Right cardiac atrium (tissue), 5 donors: Measurements from ENCODE around the gene WASHC3. TPM values are rescaled to one million over a fixed set of nuclear protein-coding genes. Genes with fewer than 3 reads are reported as not detected.
"Not testable (repeated sequence)": the region's sequence is repeated elsewhere in the genome, so short reads cannot be mapped to it uniquely, and the experiment has no call there.

Source experiments
- ATAC-seq, 2 donors: fragments of 200-7000 bp; cut with Tn5 transposase; one replicate each; pipeline versions ENCODE4 v1.8.0 to v1.9.1; 2020; ENCODE audit warnings: moderate library complexity in 2 of 2, mild to moderate bottlenecking in 1 of 2
- DNase-seq, 3 donors: peaks; one replicate each; pipeline ENCODE4 v3.0.0-alpha.2; 2020
- H3K27ac ChIP-seq: one replicate; pipeline ENCODE4 v1.5.1; 2013; ENCODE audit warnings: mild to moderate bottlenecking, low read length, control low read depth, moderate library complexity
- H3K27me3 ChIP-seq: one replicate; pipeline ENCODE4 v1.6.1; 2013; ENCODE audit not compliant: control insufficient read depth, insufficient read depth
- H3K4me1 ChIP-seq: one replicate; pipeline ENCODE4 v1.6.1; 2013; ENCODE audit warnings: low read length; ENCODE audit not compliant: control insufficient read depth, insufficient read depth
- H3K4me3 ChIP-seq: one replicate; pipeline ENCODE4 v1.5.1; 2013; ENCODE audit warnings: low read length, control low read depth
- H3K9me3 ChIP-seq: one replicate; pipeline ENCODE4 v1.6.1; 2013; ENCODE audit warnings: low read length; ENCODE audit not compliant: control insufficient read depth
- WGBS: extraction: QIAGEN DNeasy Blood & Tissue Kit; methylation state at CpG from one replicate; pipeline ENCODE4 v1.1.7; 2013; 5-methylcytosine and 5-hydroxymethylcytosine counted together
- intact Hi-C, 4 donors: fragments of 100-400 bp; cut with DNase I; formaldehyde crosslinking; loops; one replicate each; pipeline versions ENCODE4 v1.11.0 to v1.14.0; 2022 to 2023
- long read RNA-seq, 4 donors: library from polyadenylated mRNA; unstranded; transcript quantifications; one replicate each; pipeline ENCODE4 v2.0.0, GENCODE V29; 2020 to 2021
- polyA plus RNA-seq: library from polyadenylated mRNA; stranded (reverse); fragments of 200-250 nt; gene quantifications from one replicate; pipeline ENCODE4 v1.2.3, GENCODE V29; 2013
- total RNA-seq, 4 donors: library from RNA; stranded (reverse); fragmentation: NEBNext Ultra II Directional; extraction: Animal tissue kit (Norgen Biotek cat#: 25700); gene quantifications; one replicate each; pipeline ENCODE4 v1.2.1, GENCODE V29; 2021
- donor health status: healthy with polysubstance abuse.
- donor health status: DM: no; HTN: yes; CAD: no.
- donor health status: DM: no; HTN: no; CAD: no.
- donor health status: DM: no; HTN: yes; CAD: no; lungs with severe emphysema.
- donor health status: DM: yes; HTN: yes; CAD: no.

Gene WASHC3, protein sequence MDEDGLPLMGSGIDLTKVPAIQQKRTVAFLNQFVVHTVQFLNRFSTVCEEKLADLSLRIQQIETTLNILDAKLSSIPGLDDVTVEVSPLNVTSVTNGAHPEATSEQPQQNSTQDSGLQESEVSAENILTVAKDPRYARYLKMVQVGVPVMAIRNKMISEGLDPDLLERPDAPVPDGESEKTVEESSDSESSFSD
- total RNA-seq (10 to 100 TPM; 35.3 to 43.7 (median 36.7) TPM), polyA plus RNA-seq (57.7 TPM)
- long read RNA-seq, donor 1, transcript WASHC3-201 (7 exons, 916 nt): major isoform, 15 of 22 reads
- long read RNA-seq, donor 1, partial matches to known transcripts: 0 of 22 reads
- long read RNA-seq, donor 1, other reads (novel, unspliced or antisense): 3 of 22 reads
- long read RNA-seq, donor 2, transcript WASHC3-201 (7 exons, 916 nt): major isoform, 13 of 17 reads
- long read RNA-seq, donor 2, partial matches to known transcripts: 0 of 17 reads
- long read RNA-seq, donor 2, other reads (novel, unspliced or antisense): 3 of 17 reads
- long read RNA-seq, donor 3, transcript WASHC3-213 (7 exons, 865 nt): minor isoform, 5 of 25 reads
- long read RNA-seq, donor 3, transcript WASHC3-201 (7 exons, 916 nt): major isoform, 16 of 25 reads
- long read RNA-seq, donor 3, partial matches to known transcripts: 1 of 25 reads
- long read RNA-seq, donor 3, other reads (novel, unspliced or antisense): 3 of 25 reads
- long read RNA-seq, donor 4, transcript WASHC3-201 (7 exons, 916 nt): major isoform, 6 of 10 reads
- long read RNA-seq, donor 4, partial matches to known transcripts: 0 of 10 reads
- long read RNA-seq, donor 4, other reads (novel, unspliced or antisense): 4 of 10 reads

DNA sequence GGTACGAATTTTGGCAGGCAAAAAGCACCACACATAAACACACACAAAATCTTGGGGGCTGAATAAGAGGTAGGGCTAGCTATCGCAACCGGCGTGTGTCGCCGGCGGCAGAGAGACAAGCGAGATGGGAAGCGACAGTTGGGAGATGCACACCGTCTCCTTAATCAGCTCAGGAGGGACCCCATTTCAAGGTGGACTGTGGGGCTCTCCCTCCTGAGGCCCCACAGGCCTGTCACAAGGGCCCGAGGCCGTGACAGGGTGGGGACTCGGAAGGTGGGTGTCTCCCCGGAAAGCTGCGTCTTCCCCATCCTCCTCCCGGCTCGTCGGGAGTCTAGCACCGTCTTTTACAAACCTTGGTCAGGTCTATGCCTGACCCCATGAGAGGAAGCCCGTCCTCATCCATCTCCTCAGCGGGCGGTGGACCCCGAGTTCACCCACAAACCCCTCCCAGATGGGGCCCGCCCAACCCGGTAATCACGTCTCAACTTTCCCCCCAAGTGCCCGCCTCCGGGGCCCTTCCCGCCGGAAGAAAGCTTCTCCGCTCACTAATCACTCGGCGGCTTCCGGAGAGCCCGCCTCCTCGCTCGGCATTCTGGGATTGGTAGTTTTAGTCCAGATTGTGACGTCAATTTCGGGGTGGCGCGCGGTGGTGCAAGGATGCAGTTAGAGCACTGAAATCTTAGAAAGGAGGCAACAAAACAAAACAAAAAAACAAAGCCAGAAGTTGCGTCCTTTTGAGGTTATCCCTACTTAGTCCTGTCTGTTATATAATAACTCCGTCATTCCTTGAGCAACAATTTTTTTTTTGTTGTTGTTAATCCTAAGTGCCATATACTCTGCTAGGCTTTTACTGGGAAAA, at the start of gene WASHC3:
TSS of gene WASHC3 (minus strand) at position 432 of the 859 bp plus-strand sequence. CDS start at position 403, 29 bp downstream.
- Histone ChIP-seq H3K9me3 (no peaks in the 10 kb centered on the region), H3K27ac (peak within 1 kb of the TSS; percentile 82), H3K4me1 (no peaks in the 10 kb centered on the region), H3K27me3 (no peaks in the 10 kb centered on the region), H3K4me3 (peak within 1 kb of the TSS; percentile 96)
- intact Hi-C loops: no loop called here
- ATAC-seq: peak; percentile 100
- 2% methylated on average over 44 of the region's 44 CpGs for WGBS
- DNase-seq: peak; percentile 97 to 98 (median 97)

DNA sequence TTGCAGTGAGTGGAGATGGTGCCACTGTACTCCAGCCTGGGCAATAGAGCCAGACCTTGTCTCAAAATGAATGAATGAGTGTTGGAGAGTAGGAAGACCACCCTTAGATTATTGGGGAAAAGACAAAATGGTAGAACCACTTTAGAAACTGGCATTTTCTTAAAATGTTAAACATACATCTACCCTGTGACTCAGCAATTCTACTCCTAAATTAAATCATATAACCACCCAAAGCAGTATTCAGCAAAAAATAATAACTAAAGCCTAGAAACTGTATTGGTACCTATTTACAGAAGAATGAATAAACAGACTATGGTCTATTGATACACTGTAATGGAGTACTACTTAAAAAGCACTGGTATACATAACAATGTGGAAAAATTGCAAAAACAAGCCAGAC, 49.0 kb upstream of the WASHC3 start:
- Histone ChIP-seq H3K4me3 (no peak overlapping the region), H3K27ac (no peak overlapping the region), H3K4me1 (no peaks in the 10 kb centered on the region), H3K27me3 (no peaks in the 10 kb centered on the region), H3K9me3 (no peaks in the 10 kb centered on the region)
- ATAC-seq: no peak
- DNase-seq: no peak
- intact Hi-C loops: no loop called here

DNA sequence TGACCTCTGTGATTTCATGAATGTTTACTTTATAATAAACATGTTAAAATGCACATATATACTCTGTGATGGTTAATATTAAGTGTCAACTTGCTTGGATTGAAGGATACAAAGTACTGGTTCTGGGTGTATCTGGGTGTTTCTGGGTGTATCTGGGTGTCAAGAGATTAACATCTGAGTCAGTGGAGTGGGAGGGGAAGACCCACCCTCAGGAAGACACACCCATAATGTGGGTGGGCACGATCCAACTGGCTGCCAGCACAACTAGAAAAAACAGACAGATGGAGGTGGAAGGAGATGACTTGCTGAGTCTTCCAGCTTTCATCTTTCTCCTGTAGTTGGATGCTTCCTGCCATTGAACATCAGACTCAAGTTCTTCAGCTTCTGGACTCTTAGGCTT, 46.2 kb upstream of the WASHC3 start:
- Histone ChIP-seq H3K27ac (no peak overlapping the region), H3K4me1 (no peaks in the 10 kb centered on the region), H3K27me3 (no peaks in the 10 kb centered on the region), H3K9me3 (no peaks in the 10 kb centered on the region), H3K4me3 (no peak overlapping the region)
- ATAC-seq (no peak), DNase-seq (no peak)
- 72% methylated on average over 1 of the region's 1 CpG for WGBS
- intact Hi-C loops: no loop called here

DNA sequence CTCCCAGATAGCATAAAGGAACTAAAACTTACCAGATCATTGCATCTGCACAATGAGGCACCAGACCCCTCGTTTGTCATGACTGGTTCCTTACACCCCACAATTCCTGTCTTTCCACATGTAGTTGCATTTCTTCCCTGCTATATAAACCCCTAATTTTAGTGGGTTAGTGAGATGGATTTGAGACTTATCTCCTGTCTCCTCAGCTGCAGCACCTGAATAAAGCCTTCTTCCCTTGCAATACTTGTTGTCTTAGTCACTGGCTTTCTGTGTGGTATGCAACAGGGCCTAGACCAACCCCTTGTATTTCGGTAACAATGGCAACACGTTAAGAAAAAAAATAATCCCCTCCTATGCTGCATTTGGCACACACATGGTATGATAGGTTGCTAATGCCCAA, 45.1 kb upstream of the WASHC3 start:
- Histone ChIP-seq H3K27me3 (no peaks in the 10 kb centered on the region), H3K4me1 (no peaks in the 10 kb centered on the region), H3K9me3 (no peaks in the 10 kb centered on the region), H3K4me3 (no peak overlapping the region), H3K27ac (no peak overlapping the region)
- DNase-seq (no peak), ATAC-seq (no peak)
- 96% methylated on average over 3 of the region's 3 CpGs for WGBS
- intact Hi-C loops: no loop called here

DNA sequence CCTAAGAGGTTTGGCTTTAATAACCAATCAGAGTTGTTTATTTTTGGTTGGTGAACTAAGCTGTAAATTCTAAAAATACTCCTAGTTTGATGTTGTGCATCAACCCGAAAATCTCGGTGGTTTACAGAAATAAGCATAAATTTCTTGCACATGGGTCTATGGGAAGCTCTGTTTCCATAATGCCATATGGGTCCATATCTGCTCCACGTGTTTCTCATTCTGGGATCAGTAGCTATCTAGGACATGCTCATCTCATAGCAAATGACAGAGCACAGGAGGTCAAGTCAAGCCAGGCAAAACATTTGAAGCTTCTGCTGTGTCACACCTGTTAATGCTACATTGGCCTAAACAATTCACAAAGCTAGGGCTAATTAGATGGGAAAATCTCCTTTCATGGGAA, 35.1 kb upstream of the WASHC3 start:
- ATAC-seq (no peak), DNase-seq (no peak)
- no peak overlapping the region for H3K4me3 ChIP-seq
- intact Hi-C loops: no loop called here
- no peaks in the 10 kb centered on the region for H3K4me1 ChIP-seq
- H3K9me3 ChIP-seq: no peaks in the 10 kb centered on the region
- H3K27me3 ChIP-seq: no peaks in the 10 kb centered on the region
- no peak overlapping the region for H3K27ac ChIP-seq
- 88% methylated on average over 3 of the region's 3 CpGs for WGBS

DNA sequence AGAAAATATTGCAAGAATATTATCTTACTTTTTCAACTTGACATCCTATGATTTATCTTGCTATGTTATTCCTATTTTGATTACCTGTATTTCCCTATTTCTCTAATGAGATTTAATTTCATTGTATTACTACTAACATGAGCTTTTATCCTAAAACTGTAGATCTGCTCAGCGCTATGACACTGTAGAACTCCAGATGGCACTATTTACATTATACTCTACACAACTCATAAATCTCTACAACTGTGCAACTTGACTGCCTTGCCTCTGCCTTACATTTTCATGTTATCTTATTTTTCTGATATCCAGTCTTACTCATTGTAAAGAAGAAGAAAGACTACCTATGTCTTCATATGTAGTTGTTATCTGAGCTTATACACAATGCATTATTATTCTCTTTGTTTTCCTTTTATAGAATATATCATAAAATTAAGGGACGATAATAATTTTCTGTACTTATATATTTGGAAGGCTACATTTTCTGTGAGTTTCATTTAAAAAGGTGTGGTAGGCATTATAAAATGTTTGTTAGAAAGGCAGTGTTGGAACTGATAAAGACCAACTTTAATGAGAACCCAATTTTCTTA, 34.0 kb upstream of the WASHC3 start:
- 81% methylated on average over 2 of the region's 2 CpGs for WGBS

DNA sequence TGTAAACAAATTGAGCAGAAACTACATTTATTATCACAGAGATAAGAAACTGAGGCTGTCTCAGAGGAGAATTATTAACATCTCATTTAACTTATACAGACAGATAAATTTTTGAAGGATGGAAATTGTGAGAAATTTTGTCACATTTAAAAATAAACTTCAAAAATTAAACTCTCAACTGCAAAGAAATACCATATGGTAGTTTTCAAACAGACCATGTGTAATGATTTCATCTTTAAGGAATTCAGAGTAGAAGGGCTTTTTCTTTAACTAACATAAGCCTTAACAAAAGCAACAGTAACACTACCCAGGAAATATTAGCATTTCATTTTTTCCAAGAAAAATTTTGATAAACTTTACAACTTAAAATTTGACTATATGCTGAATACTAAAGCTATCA, 31.5 kb upstream of the WASHC3 start:
- H3K27ac ChIP-seq: no peak overlapping the region

More for the DNA sequence above, 34.0 kb upstream of the WASHC3 start:
- Histone ChIP-seq H3K4me1 (no peaks in the 10 kb centered on the region), H3K9me3 (no peaks in the 10 kb centered on the region), H3K4me3 (no peak overlapping the region), H3K27me3 (no peaks in the 10 kb centered on the region), H3K27ac (no peak overlapping the region)
- intact Hi-C loops: no loop called here
- no peak for ATAC-seq
- no peak for DNase-seq

DNA sequence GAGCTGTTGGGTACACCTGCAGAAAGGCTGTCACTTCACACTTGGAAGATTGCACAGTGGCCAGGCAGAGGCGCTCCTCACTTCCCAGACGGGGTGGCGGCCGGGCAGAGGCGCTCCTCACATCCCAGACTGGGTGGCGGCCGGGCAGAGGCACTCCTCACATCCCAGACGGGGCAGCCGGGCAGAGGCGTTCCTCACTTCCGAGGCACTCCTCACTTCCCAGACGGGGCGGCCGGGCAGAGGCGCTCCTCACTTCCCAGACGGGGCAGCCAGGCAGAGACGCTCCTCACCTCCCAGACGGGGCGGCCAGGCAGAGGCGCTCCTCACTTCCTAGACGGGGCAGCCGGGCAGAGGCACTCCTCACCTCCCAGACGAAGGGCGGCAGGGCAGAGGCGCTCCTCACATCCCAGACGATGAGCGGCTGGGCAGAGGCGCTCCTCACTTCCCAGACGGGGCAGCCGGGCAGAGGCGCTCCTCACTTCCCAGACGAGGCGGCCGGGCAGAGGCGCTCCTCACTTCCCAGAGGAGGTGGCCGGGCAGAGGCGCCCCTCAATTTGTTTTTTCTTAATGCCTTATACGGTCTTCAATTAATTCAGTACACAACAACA, 27.5 kb upstream of the WASHC3 start:
- intact Hi-C loops, H3K27me3 ChIP-seq, H3K27ac ChIP-seq, ATAC-seq, H3K4me1 ChIP-seq, H3K4me3 ChIP-seq, H3K9me3 ChIP-seq: not testable (repeated sequence)
- WGBS: 98% methylated on average over 38 of the region's 38 CpGs
- DNase-seq: peak in 1 of 3 donors; percentile 34

More for the DNA sequence above, 31.5 kb upstream of the WASHC3 start:
- Histone ChIP-seq H3K4me1 (no peaks in the 10 kb centered on the region), H3K27me3 (no peaks in the 10 kb centered on the region), H3K4me3 (no peak overlapping the region), H3K9me3 (no peaks in the 10 kb centered on the region)
- DNase-seq: no peak
- intact Hi-C loops: no loop called here
- no peak for ATAC-seq

DNA sequence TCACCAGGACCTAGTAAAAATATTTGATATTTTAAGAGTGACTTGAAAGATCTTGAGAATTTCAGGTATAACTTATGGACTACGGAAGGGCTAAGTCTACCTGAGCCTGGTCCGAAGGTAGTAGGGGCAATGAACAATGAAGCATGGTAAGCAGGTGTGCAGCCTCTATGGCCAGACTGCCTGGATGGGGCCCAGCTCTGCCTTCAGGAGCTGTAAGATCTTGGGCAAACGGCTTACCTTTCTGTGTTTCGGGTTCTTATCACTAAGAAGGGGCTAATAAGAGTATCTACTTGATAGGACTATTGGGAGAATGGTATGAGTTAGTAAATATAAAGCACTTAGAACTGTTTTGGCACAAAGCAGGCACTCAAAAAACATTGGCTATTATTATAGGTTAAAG, 19.1 kb upstream of the WASHC3 start:
- H3K27me3 ChIP-seq: no peaks in the 10 kb centered on the region
- 95% methylated on average over 4 of the region's 4 CpGs for WGBS
- ATAC-seq (no peak), DNase-seq (no peak)
- intact Hi-C loops: no loop called here
- no peaks in the 10 kb centered on the region for H3K4me1 ChIP-seq
- H3K4me3 ChIP-seq: no peak overlapping the region
- no peaks in the 10 kb centered on the region for H3K9me3 ChIP-seq
- H3K27ac ChIP-seq: no peak overlapping the region

DNA sequence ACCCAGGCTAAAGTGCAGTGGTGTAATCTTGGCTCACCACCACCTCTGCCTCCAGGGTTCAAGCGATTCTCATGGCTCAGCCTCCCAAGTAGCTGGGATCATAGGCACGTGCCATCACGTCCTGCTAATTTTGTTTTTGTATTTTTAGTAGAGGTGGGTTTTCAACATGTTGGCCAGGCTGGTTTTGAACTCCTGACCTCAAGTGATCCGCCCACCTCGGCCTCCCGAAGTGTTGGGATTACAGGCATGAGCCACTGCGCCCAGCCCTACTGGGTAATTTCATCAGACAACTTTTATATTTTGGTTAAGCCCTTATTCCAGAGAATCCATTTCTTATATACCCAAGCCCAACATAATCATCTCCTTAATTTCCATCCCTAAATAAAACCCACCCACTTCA, 10.3 kb upstream of the WASHC3 start:
- H3K27ac ChIP-seq, DNase-seq, H3K27me3 ChIP-seq, H3K4me3 ChIP-seq, H3K9me3 ChIP-seq, ATAC-seq, intact Hi-C loops, H3K4me1 ChIP-seq: not testable (repeated sequence)
- WGBS: 89% methylated on average over 7 of the region's 7 CpGs
